Endometrial microvascular endothelial cells (primary cell): ENCODE results near the gene CYP27A1. TPM values are rescaled to one million over a fixed set of nuclear protein-coding genes. Genes with fewer than 3 reads are reported as not detected.

Experiments
- in situ Hi-C: cut with HindIII; loops from 2 replicates; pipeline ENCODE4 v1.10.0; 2017; ENCODE audit warnings: low sequenced_read_pairs, low pct_unique_long_range_greater_than_20kb; ENCODE audit errors: inconsistent ontology term
- total RNA-seq: library from RNA; depleted of rRNA; stranded (reverse); fragments of >200 nt; gene quantifications from one replicate; pipeline ENCODE4 v1.2.3, GENCODE V29; 2015; ENCODE audit errors: inconsistent ontology term

CYP27A1 gene
- total RNA-seq, 1 donor from 2014 or later: 5.9 TPM

- in situ Hi-C loops: no loop called here
Observed at GRCh38 chr2:218851286-218851685, 69.3 kb downstream of the CYP27A1 start.

- in situ Hi-C loops: no loop called here
Observed at GRCh38 chr2:218852911-218853667, 71.1 kb downstream of the CYP27A1 start.

- in situ Hi-C loops: no loop called here
Observed at GRCh38 chr2:218853766-218854165, 71.8 kb downstream of the CYP27A1 start.

GRCh38 chr2:218854860-218855259 is 72.9 kb downstream of the CYP27A1 start:
- in situ Hi-C loops: no loop called here

- in situ Hi-C loops: no loop called here
Observed at GRCh38 chr2:218855305-218856166, 73.6 kb downstream of the CYP27A1 start.

GRCh38 chr2:218856167-218856895 is 74.4 kb downstream of the CYP27A1 start:
- in situ Hi-C loops: no loop called here

GRCh38 chr2:218856896-218857243 is 74.9 kb downstream of the CYP27A1 start:
- in situ Hi-C loops: no loop called here

GRCh38 chr2:218857371-218858137 is 75.6 kb downstream of the CYP27A1 start:
- in situ Hi-C loops: no loop called here

GRCh38 chr2:218858138-218858445 is 76.1 kb downstream of the CYP27A1 start:
- in situ Hi-C loops: no loop called here

GRCh38 chr2:218858671-218859555 is 77.0 kb downstream of the CYP27A1 start:
- in situ Hi-C loops: no loop called here

- in situ Hi-C loops: no loop called here
Observed at GRCh38 chr2:218859556-218859987, 77.6 kb downstream of the CYP27A1 start, which contains the start of gene WNT6. Gene WNT6, plus strand, starts transcription at chr2:218859805. Its CDS starts 233 bp downstream, at chr2:218860038.

GRCh38 chr2:218859988-218860831 is 78.3 kb downstream of the CYP27A1 start:
- in situ Hi-C loops: no loop called here

- in situ Hi-C loops: no loop called here
Observed at GRCh38 chr2:218860950-218861381, 79.0 kb downstream of the CYP27A1 start.

GRCh38 chr2:218861645-218862318 is 79.8 kb downstream of the CYP27A1 start:
- in situ Hi-C loops: no loop called here

- in situ Hi-C loops: no loop called here
Observed at GRCh38 chr2:218863021-218863520, 81.1 kb downstream of the CYP27A1 start.
